Activated CD8-positive, alpha-beta memory T cell treated with anti-CD3 and anti-CD28 coated beads for 36 hours (primary cell): ENCODE data around the gene C6orf89. TPM values are rescaled to one million over a fixed set of nuclear protein-coding genes. Genes with fewer than 3 reads are reported as not detected.

Experiments used
- CTCF ChIA-PET: fragments of 350-600 bp; sonication (Branson Sonifier 250); formaldehyde crosslinking; loops from one replicate; lab custom pipeline; 2021; ENCODE audit warnings: antibody characterized with exemption; lab: Charles Lee
- POLR2A ChIA-PET: fragments of 350-600 bp; sonication (Branson Sonifier 250); formaldehyde crosslinking; loops from one replicate; lab custom pipeline; 2021; ENCODE audit warnings: antibody characterized with exemption; lab: Charles Lee
- total RNA-seq, 2 experiments: library from RNA; stranded (reverse); gene quantifications; one replicate each; pipeline ENCODE4 v1.2.3, GENCODE V29; 2021

C6orf89 gene
- total RNA-seq, 2 experiments from 2014 or later, result 32.7 to 35.9 TPM

DNA sequence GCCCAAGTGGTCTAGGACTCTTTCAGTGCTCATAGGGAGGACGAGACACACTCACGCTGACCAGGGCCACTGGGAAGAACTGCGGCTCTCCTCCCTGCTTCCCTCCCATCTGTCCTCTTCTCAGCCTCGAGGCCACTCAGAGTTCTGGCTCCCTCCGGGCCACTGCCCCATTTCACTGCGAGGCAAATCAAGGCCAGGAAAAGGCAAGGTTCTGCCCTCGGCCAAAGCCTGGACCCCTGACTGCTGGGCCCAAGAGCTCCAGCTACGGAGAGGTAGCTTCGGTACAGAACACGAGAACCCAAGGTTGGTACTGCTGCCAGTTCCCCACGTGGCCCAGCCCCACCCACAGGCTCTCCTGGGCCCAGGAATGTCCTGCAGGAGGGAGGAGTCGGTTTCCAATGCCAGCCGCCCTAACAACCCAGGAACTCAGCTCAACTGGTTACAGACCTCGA, 83.5 kb downstream of the C6orf89 start:
- CTCF ChIA-PET, result no interaction called here
- POLR2A ChIA-PET, result interaction anchor here (0.5 kb wide), 1 partner anchor 55 kb away, joined by 3 read pairs; no protein-coding TSS in a partner anchor

DNA sequence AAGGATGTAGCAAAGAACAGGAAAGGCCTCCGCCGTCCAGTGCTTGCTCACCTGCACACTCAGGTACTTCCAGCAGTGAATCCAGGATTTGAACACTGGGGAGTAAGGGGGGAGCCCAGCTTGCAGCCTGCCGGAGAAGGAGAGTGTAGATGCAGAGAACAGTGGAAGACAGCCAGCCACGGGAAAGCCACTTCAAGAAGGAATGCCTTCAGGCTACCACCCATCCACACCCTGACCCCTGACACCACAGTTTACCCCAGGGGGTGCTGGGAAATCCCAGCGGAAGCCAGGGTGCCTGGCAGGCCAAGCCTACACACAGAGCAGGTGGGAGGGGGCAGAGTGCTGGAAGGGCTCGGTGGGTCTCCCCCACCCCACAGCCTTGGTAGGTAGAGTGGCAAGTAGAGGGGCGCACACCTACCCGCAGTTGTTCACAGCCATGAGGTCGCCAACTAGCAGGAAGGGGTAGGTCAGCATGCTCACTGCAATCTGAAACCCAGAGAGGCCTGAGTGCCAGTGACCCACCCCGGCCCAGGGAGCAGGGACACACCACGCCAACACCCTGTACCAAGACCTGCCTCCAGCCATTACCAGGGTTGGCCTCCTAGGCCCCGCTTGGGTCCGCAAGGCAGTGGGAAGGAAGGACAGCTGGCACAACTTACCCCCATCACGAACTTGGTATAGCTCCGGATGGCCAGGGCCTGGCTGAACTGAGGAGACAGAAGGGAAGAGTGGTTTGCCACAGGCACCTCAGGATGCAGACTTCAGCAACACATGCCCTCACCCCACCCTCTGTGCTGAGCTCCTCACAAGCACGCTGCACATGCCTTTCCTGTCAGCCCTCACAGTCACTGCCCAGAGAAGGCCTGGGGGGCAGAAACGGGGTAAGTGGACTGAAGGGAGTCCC, 84.5 kb downstream of the C6orf89 start:
- ChIA-PET CTCF (interaction anchor here (0.5 kb wide), 1 partner anchor 218 kb away, joined by 5 read pairs; no protein-coding TSS in a partner anchor), POLR2A (interaction anchor here (0.5 kb wide), 1 partner anchor 56 kb away, joined by 3 read pairs; no protein-coding TSS in a partner anchor)

DNA sequence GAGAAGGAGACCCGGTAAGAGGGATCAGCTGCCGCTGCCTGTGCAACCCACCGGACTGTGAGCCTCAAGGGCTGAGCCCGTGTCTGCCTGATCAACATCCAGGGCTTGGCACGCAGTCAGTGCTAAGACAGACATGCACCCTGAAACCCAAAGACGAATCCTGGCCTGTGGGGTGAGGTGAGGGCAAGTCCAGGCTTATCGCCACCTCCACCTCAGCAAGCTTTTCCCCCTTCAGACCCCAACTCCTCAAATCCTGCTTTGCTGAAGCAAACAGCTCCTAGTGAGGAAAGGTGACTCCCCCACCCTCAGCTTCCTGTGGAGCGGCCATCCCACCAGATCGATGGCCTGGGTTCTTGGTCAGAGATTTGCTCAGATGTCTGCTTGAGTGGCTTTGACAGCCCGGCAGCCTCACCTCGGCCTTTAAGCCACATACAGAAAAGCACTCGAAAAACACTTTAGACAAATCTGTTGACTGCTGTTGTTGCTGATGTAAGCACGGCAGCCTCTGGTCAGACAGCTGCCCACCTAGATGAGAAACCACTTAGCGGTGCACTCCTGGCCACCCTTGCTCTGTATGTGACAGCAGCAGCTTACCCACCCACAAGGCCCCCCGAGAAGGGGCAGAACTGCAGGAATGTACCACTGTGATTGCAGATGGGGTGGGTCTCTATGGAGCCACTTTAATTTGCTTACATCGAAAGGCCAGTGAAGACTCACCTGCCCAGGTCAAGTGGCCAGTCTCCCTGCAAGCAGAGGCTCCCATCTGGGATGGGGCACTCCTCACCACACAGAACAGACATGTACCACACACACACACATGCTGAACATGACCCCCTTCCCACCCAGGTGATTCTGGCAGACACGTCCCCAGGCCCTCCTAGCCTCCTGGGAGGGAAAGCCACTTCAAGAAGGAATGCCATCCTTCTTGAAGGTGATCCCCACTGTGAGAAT, 85.4 kb downstream of the C6orf89 start:
- POLR2A ChIA-PET, result no interaction called here
- CTCF ChIA-PET, result interaction anchor here (0.5 kb wide), 1 partner anchor 217 kb away, joined by 5 read pairs; no protein-coding TSS in a partner anchor

DNA sequence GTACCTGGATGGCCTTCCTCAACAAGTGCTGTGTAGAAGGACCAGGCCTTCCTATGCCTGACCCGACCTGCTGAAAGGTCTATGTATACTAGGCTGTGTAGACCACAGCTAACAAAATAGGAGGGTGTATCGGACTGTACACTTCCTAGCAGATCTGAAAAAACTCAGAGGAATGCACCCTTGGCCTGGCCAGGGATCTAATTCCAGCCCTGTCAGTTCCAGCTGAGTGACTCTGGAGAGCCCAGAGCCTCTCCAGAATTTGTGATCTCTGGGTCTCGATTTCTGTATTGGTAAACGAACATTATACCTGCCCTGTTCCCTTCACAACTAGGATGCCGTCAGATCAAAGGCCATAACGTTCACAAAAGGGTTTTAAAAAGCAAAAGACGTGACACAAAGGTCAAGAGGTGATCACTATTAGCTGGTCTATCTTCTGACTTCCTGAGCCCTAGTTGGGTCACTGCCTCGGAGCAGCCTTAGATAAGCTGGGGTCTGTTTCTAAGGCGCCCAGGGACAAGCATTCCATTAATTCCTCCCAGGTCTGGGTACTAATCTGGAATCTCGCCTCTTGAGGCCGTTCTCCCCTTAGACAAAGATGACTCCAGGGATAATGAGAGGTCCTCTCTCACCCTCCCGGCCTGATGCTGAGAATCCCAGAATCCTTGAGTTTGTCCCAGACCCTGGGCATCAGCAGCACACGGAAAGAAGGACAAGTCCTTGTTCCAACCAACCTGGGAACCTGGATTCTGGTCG, 86.3 kb downstream of the C6orf89 start:
- ChIA-PET CTCF (no interaction called here), POLR2A (no interaction called here)

DNA sequence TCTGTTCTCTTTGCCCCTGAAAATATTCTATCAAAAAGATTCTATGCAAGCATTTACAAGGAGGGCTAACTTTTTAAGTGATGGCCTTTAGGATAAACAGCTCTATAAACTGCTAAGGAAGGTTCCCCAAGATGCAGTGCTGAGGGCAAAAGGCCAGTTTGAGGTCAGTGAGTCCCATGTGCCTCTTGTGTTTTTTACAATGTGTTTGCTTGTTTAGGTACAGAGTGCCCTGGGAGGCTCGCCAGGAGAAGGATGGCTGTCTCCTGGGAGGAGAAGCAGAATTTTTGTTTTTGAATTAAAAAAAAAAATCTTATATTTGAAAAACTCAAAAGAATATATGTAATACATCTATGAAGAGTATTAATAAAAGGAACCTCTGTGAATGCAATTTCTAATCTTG, 87.4 kb downstream of the C6orf89 start:
- CTCF ChIA-PET, result no interaction called here
- POLR2A ChIA-PET, result no interaction called here

DNA sequence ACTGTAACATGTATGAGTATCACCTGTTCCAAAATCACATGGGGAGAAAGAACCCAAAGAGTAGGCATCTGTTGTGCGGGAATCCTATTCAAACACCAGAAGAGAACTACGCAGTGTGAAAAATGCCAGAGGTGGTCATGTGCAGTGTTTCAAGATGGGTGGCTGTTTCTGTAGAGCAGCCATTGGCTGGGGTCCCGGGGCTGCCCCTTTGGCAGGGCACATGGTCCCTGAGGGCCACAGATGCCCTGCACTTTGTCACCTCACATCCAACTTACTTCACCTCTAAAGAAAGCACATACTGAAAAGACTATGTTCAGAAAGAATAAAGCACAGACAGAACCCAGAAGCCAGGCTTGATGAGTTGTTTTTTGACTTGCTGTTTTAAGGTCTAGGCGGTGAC, 87.9 kb downstream of the C6orf89 start:
- ChIA-PET POLR2A (no interaction called here), CTCF (no interaction called here)

DNA sequence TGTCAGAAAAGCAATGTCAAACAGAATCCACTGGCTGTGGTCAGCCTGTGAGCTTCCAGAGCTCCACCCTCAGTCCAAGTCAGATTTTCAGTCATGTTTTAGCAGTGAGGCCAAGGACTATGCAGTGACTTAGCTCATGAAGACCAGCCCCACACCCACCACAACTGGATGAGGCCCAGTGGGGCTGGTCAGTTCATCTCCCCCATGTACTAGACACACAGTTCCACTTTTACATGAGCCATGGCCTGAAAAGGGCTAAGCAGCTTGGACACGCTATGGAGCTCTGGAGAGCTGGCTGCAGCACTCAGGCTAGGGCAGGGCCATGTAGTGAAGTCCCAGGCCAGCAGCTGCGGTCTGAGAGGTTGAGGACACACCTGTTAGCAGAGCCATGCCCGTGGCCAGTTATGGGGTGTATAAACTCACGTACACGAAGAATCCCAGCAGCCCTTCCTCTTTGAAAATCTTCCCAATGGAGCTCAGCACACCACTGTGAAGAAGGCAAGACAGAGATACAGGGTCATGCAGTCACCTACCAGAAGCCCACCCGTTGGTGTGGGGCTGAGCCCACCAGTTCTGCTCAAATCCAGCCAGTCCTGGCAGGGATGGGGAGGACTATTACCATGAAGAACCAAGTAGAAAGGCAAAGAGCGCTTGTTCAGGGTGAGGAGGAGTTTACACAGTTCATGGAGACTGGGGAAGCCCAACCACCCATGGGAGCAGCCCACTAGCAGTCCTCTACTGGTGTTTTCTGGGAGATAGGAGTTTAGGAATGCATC, 89.7 kb downstream of the C6orf89 start:
- CTCF ChIA-PET, result interaction anchor here (1.7 kb wide), 1 partner anchor 43 kb away, joined by 5 read pairs; no protein-coding TSS in a partner anchor
- POLR2A ChIA-PET, result no interaction called here

DNA sequence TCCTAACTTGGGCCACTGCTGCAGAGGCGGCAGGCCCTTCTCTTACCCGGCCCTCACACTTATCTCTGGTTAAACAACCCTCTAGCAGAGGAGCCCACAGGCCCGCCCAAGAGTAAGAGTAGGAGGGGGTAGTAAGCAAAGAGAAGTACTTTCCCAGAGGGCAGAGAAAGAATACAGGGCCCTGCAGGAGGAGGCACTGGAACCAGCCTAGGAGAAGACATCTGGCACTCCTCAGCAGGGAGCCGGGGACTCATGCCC, 90.2 kb downstream of the C6orf89 start:
- ChIA-PET POLR2A (no interaction called here), CTCF (no interaction called here)

DNA sequence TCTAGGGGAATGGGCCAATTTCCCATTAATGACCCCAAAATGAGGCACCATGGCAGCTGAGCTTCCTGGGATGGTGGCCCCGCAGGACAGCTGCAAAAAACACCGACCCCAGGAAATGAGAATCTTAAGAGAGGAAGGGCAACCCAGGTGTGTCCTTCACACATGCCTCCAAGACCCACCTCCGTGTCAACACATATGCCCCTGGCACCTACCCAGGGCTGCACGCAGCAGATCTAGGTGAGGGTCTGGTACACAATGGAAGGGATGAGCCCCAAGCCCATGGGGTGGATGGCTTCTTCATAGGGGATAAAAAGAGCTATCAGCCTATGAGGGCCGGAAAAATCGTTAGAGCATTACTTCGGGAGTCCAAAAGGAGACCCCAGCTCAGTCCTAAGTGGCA, 90.8 kb downstream of the C6orf89 start:
- ChIA-PET POLR2A (no interaction called here), CTCF (no interaction called here)

DNA sequence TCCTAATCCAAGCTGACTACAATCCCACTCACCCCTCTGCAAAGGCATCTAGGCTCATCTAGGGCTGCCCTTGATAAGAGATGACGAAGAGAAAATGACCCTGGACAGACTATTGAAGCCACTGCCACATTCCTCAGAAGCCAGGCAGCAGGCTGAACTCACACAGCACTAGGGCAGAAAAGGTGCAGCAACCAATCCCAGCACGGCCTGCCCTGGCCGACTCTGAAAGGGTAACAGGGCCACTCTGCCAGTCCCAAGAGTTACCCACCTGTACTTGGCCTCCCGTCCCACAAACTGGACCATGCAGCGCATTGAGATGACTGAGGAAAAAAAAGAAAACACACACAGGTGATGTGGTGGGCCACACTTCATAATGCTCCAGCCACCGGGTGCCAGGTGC, 91.2 kb downstream of the C6orf89 start:
- CTCF ChIA-PET, result no interaction called here
- POLR2A ChIA-PET, result no interaction called here

DNA sequence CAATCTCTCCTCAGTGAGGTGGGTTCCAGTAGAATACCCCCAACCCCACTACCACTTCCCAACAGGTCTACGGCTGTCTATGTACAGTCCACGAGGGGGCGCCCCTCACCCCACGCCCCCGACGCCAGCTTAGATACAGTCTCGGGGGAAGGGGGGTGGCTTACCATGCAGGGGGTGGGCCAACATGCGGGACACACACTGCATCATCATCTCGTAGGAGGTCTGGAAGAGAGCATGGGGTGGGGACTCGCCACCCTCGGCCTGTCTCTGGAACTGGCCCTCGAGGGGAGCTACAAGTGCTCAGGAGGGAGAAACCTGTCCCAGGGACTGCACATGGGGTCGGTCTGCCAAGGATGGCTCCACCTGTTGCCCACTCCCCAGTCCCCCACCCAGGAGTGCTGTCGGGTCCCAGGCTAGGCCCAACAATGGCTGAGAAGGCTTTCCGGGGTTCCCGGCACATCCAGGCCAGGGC, 91.8 kb downstream of the C6orf89 start:
- CTCF ChIA-PET, result no interaction called here
- POLR2A ChIA-PET, result no interaction called here

Other genes starting within 250 kb of the C6orf89 start
- gene CDKN1A, start 207.2 kb upstream of the C6orf89 start, total RNA-seq, result 10 to 100 TPM; 39.6 to 43.8 TPM
- not detected for gene RAB44, start 188.1 kb upstream of the C6orf89 start, total RNA-seq
- gene CPNE5, start 46.5 kb upstream of the C6orf89 start, total RNA-seq, result under 1 TPM; 0.36 to 0.61 TPM
- 10 to 100 TPM; 60.9 to 62.8 TPM for gene PPIL1, start 11.1 kb upstream of the C6orf89 start, total RNA-seq
- under 1 TPM in 1 of 2 experiments, not detected in 1; 0.23 TPM for gene PI16, start 68.8 kb downstream of the C6orf89 start, total RNA-seq
- 100 to 1,000 TPM; 114 to 117 TPM for gene MTCH1, start 100.2 kb downstream of the C6orf89 start, total RNA-seq
- gene FGD2, start 119.7 kb downstream of the C6orf89 start, total RNA-seq, result 1 to 10 TPM; 1.2 to 1.3 TPM